GM21825 (cell line): ENCODE data around the gene KRT15.

Experiments used
- ATAC-seq: cut with Tn5 transposase; IDR thresholded peaks from one replicate; pipeline ENCODE4 v1.9.1; 2021; ENCODE audit warnings: mild to moderate bottlenecking, moderate library complexity; ENCODE audit not compliant: unreplicated experiment

Gene KRT15

DNA sequence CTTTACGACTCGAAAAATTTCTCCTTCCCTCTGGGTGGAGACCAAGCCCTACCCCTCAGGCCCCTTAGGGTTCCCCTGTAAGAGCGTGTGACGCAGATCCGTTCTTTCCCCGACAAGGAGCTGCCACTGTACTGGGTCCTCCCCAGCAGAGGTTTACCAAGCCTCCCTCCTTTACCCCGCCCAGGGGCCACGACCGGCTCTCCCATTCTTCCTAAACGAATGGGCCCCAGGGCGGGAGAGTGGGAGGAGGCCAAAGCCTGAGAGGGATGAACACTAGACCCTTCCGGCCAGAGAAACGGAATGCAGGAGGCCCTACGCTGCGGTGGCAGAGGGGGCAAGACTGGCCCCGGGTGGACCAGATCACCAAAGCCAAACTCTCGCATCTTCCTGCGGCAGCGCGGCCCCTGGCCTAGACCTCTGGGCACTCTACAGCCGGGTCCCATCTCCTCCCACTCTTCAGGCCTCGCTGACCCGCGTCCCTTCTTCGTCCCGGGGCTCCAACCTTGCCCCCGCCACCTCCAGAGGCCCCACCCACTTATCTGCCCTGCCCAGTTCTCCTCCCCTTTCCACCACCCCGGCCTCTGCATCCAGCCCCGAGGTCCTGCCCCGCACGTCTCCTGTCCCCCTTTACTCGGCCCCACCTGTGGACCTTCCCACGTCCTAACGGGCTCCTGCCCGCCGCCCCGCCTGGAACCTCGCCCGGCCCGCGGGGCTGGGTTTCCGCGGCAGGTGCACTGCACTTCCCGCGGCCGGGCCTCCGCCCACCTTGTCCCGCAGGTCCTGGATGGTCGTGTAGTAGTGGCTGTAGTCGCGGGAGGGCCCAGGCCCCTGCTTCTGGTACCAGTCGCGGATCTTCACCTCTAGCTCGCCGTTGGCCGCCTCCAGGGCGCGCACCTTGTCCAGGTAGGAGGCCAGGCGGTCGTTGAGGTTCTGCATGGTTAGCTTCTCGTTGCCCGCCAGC, 8.7 kb upstream of the KRT15 start:
- ATAC-seq: no peak

- ATAC-seq: no peak
Observed at GRCh38 chr17:41524261-41524660, 5.6 kb upstream of the KRT15 start.

- ATAC-seq: no peak
Observed at GRCh38 chr17:41523787-41524186, 5.1 kb upstream of the KRT15 start.

- no peak for ATAC-seq
Observed at GRCh38 chr17:41523225-41523593, 4.5 kb upstream of the KRT15 start.

GRCh38 chr17:41522301-41523224, 3.9 kb upstream of the KRT15 start:
- no peak for ATAC-seq

DNA sequence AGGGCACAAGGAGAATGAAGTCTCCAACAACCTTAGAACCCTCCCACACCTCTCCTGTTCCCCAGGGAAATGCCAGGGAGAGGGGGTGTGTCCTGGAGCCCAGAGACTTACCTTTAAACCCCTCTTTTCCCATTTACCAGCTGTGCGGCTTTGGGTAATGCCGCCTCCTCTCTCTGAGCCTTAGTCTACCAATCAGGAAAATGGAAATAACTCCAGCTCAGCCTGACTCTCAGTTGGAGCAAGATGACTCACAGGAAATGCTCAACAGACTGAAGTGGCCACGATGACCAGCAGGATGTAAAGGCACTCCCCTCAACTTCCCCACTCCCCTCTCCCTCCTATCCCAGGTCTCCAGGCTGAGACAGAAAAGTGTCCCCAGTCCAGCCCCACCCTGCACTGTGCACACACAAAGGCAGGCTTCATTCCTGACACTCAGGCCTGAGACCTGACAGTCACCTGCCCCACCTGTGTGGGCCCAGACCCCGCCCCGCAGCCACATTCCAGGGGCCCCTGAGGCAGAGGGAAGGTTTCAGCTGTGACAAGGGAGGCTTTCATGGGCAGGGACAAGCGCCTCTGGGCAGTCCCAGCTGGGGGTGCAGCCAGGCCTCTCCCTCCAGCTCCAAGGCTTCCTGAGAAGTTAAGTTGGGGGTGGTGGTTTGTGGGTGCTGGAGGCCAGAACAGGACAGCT, 3.0 kb upstream of the KRT15 start:
- no peak for ATAC-seq

- no peak for ATAC-seq
Observed at GRCh38 chr17:41520821-41521521, 2.3 kb upstream of the KRT15 start.

DNA sequence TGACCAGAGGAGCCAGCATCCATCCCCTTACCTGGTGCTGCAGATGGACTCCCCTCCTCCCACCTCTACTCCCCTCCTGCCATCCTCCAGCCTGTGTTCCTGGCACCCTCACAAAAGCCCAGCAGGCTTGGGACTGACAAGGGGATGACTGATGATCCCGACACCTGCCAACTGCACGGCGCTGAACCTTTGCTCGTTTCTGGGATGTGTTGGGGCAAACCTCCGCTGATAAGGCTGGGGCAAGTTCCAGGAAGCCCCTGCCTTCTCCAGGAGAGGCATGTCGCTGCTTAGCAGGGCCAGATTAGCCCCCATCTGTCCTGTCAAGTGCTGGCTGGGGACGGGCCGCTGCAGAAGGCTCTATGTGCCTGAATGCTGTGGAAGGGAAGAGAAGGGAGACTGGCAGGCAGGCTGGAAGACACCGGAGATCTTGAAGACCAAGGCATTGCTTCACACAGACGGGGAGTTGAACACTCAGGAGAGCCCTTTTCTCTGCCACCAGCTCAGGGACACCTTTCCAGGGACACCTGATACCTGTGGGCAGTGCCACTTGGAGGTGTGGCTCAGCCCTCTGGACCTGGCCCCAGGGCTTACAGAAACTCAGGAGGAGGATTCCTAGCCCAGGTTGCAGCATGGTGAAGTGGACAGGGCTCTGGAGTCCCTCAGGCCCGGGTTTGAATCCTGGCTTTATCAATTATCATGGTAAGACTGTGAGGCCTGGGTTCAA, 973 bp upstream of the KRT15 start:
- ATAC-seq: no peak

GRCh38 chr17:41518031-41518430, 659 bp downstream of the KRT15 start:
- ATAC-seq: no peak

DNA sequence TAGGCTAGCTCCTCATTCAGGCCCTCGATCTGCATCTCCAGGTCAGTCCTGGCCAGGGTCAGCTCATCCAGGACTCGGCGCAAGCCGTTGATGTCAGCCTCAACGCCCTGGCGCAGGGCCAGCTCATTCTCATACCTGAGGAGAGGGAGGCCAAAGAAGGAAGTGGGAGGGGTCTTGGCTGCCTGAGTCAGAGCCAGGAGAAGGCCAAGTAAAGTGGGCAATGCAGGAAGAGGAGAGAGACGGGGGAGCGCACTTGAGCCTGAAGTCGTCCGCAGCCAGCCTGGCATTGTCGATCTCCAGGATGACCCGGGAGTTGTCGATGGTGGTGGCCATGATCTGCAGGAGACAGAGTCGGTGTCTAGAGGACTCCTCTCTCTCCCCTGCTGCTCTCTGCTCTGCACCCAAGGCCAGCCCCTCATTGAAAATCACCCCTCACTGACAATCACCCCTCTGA, 1.8 kb downstream of the KRT15 start:
- ATAC-seq: no peak

DNA sequence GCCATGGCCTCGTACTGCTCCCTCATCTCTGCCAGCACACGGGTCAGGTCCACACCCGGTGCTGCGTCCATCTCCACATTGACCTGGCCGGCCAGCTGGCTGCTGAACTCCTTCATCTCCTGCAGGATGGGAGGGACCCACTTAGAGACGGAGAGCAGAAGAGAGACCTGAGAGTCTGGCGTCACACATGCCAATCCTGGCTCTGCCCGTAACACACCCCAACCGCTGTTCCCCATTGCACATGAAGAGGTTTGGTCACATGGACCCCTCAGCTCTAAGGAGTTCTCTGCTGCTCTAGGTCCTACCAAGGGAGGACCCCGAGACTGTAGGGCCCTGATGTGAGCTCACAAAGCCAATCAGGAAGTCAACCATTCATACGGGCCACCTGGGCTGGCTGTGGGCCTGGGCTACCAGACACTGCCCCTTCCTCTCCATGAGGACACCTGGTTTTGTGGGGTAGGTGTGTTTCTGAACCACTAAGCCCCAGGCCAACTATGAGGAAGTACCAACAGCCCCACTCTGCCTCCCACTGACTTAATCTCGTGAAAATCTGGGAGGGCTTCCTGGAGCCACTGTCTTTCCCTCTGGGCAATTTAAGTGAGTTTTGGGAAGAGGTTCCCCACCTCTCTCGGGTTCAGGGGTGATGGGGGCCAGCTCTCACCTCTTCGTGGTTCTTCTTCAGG, 2.4 kb downstream of the KRT15 start:
- no peak for ATAC-seq

DNA sequence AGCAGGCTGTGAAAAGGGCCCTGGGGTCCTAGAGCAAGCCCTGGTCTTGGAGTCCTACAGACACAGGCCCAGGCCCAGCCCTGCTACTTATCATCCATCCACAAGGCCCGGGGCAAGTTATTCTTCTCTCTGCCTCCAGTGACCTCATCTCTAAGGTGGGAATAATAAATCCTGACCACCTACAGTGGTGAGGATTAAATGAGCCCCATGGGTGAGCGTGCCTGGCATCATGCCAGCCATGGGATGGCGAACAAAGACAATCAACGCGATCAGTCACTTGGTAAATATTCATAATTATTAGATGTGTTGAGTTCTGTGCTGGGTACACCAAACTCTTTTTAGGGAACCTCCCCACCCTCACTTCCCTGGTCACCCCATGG, 5.5 kb downstream of the KRT15 start:
- no peak for ATAC-seq

DNA sequence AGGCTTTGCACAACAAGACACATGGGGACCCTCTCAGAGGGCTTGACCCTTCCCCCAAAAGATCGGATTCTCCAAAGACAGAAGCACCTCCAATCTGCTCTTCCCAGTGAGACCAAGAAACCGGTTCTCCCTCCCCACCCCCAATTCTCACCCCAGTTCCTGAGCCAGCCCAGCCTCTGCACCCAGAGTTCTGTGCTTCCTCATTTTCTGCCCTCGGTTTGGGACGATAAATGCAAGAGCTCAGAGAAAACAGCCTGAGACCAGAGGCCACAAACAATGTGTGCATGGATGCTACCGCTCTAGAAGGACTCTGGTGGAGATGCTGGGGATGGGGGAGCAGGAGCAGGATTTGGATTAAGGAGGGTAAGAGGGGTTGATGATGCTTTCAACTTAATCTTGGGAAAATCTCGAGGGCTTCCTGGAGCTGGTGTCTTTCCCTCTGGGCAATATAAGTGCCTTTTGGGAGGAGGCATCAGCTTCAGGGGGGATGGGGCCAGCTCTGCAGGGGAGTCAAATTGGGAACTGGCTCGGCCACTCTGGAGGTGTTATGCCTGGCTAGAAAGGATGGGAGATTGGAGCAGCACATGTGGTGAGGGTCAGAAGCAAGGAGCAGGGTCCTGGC, 6.0 kb downstream of the KRT15 start:
- ATAC-seq: no peak

DNA sequence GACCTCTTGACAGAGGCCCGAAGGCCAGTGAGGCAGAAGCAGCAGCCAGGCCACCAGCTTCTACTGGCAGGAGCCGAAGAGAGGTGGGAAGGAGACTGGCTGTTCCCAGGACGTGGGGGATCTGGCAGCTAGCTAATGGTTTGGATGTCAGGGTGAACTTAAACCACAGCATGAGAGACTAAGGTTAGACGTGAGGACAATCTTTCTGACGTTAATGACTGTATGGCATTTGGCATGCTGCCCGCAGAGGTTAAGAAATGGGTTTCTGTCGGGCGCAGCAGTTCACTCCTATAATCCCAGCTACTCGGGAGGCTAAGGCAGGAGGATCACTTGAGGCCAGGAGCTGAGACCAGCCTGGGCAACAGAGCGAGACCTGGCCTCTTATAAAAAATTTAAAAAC, 7.0 kb downstream of the KRT15 start:
- ATAC-seq: no peak

GRCh38 chr17:41511116-41511515, 7.6 kb downstream of the KRT15 start:
- ATAC-seq: no peak

DNA sequence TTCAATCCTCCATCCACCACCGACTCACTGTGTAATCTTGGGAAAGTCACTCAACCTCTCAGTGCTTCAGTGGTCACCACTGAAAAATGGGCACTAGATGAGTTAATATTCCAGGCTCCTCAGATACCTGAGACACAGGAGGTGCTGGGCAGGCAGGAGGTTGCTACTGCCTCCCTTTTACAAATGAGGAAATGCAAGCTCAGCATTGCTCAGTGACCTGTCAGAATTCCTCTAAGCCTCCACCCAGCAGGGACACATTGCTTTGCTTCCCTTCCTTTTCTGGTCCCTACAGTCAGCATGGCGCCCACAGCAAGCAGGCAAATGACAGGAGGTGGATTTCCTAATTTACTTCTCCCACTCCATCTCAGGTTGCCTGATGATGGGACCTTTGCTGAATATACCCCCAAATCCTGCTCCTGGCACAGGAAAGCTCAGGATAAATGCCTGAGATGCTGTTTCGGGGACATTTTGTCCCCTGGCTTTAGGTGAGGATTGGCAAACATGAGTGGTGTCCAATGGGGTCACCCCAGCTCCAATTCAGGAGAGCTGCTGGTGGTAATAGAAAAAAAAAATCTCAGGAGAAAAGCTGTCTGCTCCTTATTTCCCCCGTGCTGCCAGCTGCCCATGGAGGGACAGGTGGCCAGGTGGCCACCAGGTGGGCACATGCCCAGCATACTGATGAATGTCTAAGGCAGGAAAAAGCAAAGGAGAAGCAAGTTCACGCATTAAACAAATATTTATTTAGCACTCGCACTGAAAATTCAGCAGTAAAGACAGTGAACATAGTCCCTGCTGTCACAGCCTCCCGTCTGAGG, 8.2 kb downstream of the KRT15 start:
- ATAC-seq: no peak

DNA sequence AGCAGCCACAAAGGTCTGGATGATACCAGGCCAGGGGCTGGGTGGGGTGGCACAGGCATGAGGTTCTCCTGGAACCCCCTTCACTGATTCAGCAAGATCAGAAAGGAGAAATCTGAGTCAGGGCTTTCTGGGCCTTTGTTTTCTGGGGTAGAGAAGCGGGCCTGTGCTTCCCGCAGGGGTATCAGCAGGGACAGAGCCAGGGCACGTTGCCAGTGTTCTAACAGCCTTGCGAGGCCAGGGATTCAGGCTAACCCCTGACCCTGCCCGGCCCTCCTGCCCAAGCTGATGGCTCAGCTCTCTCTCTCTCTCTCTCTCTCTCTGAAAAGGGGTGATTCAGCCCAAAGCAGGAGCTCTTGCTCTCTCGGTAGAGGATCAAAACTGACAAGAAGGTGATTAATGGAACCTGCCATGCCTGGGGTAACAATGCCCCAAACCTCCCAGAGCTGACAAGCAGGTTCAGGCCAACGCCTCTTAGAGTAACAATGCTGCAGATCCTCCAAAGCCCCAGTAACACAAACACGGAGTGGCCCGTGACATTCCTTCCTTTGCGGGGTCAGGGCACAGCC, 11.3 kb downstream of the KRT15 start:
- no peak for ATAC-seq
